Glutamatergic neuron (in vitro differentiated cells): ENCODE measurements around the gene RAB40A. TPM values are rescaled to one million over a fixed set of nuclear protein-coding genes. Genes with fewer than 3 reads are reported as not detected.

Experiments used
- DNase-seq: peaks from one replicate; pipeline ENCODE4 v3.0.0; 2022
- H3K27ac Mint-ChIP-seq: one replicate; pipeline ENCODE4 v1.8.0; 2020; ENCODE audit warnings: mild to moderate bottlenecking, mixed read lengths, inconsistent platforms; ENCODE audit not compliant: unreplicated experiment
- H3K27me3 Mint-ChIP-seq: one replicate; pipeline ENCODE4 v1.8.0; 2020; ENCODE audit warnings: mild to moderate bottlenecking, moderate library complexity, mixed read lengths, inconsistent platforms; ENCODE audit not compliant: unreplicated experiment
- H3K36me3 Mint-ChIP-seq: one replicate; pipeline ENCODE4 v1.8.0; 2020; ENCODE audit warnings: mild to moderate bottlenecking, mixed read lengths, inconsistent platforms; ENCODE audit not compliant: unreplicated experiment
- H3K4me1 Mint-ChIP-seq: one replicate; pipeline ENCODE4 v1.8.0; 2020; ENCODE audit warnings: mild to moderate bottlenecking, low read depth, mixed read lengths, inconsistent platforms; ENCODE audit not compliant: unreplicated experiment
- H3K4me3 Mint-ChIP-seq: one replicate; pipeline ENCODE4 v1.8.0; 2020; ENCODE audit warnings: mild to moderate bottlenecking, mixed read lengths, inconsistent platforms; ENCODE audit not compliant: unreplicated experiment
- H3K9me3 Mint-ChIP-seq: one replicate; pipeline ENCODE4 v1.8.0; 2020; ENCODE audit warnings: mild to moderate bottlenecking, moderate library complexity, mixed read lengths, inconsistent platforms; ENCODE audit not compliant: unreplicated experiment
- CTCF ChIP-seq: fragments of 200-600 bp; sonication (generic); IDR thresholded peaks from one replicate; pipeline ENCODE4 v1.5.0; 2021; ENCODE audit not compliant: partially characterized antibody, unreplicated experiment
- total RNA-seq: library from RNA; stranded (reverse); fragmentation: NEBNext Ultra II Directional; extraction: Animal tissue kit (Norgen Biotek cat#: 25700); gene quantifications from one replicate; pipeline ENCODE4 v1.2.1, GENCODE V29; 2021; ENCODE audit not compliant: unreplicated experiment

RAB40A gene
- total RNA-seq, 1 donor from 2014 or later = 0.47 TPM

GRCh38 chrX:103556963-103557612 is 37.8 kb upstream of the RAB40A start:
- no peak for DNase-seq
- H3K27ac Mint-ChIP-seq = no peak overlapping the region

GRCh38 chrX:103554687-103555424 is 35.6 kb upstream of the RAB40A start:
- Mint-ChIP-seq H3K4me3 (peak overlapping the region; percentile 99), H3K9me3 (no peaks in the 10 kb centered on the region), H3K27me3 (peaks cover 2% of the 10 kb centered on the region), H3K4me1 (no peaks in the 10 kb centered on the region), H3K27ac (peak overlapping the region; percentile 93), H3K36me3 (no peaks in the 10 kb centered on the region)
- DNase-seq = peak; percentile 70
- TF ChIP-seq CTCF = no peak

More at GRCh38 chrX:103556963-103557612, 37.8 kb upstream of the RAB40A start:
- Mint-ChIP-seq H3K4me1 (no peaks in the 10 kb centered on the region), H3K9me3 (no peaks in the 10 kb centered on the region), H3K27me3 (peaks cover 2% of the 10 kb centered on the region), H3K4me3 (no peak overlapping the region), H3K36me3 (no peaks in the 10 kb centered on the region)
- TF ChIP-seq CTCF = no peak

GRCh38 chrX:103552236-103552635 is 32.9 kb upstream of the RAB40A start:
- H3K4me1 Mint-ChIP-seq = no peaks in the 10 kb centered on the region
- no peak overlapping the region for H3K27ac Mint-ChIP-seq
- H3K36me3 Mint-ChIP-seq = no peaks in the 10 kb centered on the region
- H3K27me3 Mint-ChIP-seq = peaks cover 2% of the 10 kb centered on the region
- TF ChIP-seq CTCF = no peak
- no peaks in the 10 kb centered on the region for H3K9me3 Mint-ChIP-seq
- no peak overlapping the region for H3K4me3 Mint-ChIP-seq
- no peak for DNase-seq

DNA sequence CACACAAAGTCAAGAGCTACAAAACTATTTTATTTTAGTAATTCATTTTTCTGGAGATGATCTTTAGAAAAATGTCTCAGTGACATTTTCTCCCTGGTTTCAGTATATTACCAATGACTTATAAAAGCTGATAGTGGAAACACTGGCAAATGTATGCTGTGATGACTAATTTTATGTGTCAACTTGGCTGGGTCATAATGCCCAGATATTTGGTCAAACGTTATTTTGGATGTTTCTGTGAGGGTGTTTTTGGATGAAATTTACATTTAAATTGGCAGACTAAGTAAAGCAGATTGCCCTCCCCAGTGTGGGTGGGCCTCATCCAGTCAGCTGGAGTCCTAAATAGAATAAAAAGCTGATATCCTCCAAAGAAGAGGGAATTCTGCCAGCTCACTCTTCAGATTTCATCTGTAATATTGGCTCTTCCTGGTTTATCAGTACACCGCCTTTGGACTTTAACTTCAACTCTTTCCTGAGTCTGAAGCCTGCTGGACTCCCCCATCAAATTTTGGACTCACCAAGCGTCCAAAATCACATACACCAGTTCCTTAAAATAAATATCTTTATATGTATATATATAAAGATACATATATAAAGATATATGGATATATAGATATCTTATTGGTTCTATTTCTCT is 31.2 kb upstream of the RAB40A start:
- no peak overlapping the region for H3K4me3 Mint-ChIP-seq
- no peak for TF ChIP-seq CTCF
- peaks cover 2% of the 10 kb centered on the region for H3K27me3 Mint-ChIP-seq

GRCh38 chrX:103549916-103550315 is 30.6 kb upstream of the RAB40A start:
- DNase-seq = no peak
- Mint-ChIP-seq H3K36me3 (no peaks in the 10 kb centered on the region), H3K27ac (no peak overlapping the region), H3K9me3 (no peaks in the 10 kb centered on the region), H3K4me1 (no peaks in the 10 kb centered on the region), H3K27me3 (peaks cover 2% of the 10 kb centered on the region), H3K4me3 (no peak overlapping the region)
- TF ChIP-seq CTCF = no peak

More for the DNA sequence above, 31.2 kb upstream of the RAB40A start:
- Mint-ChIP-seq H3K9me3 (no peaks in the 10 kb centered on the region), H3K36me3 (no peaks in the 10 kb centered on the region), H3K27ac (no peak overlapping the region), H3K4me1 (no peaks in the 10 kb centered on the region)
- no peak for DNase-seq
